SK-N-SH treated with all-trans-retinoic acid at 6 μM for 48 hours (cell line): ENCODE results near the gene CACNA2D3.
"Not testable (repeated sequence)": the region's sequence is repeated elsewhere in the genome, so short reads cannot be mapped to it uniquely, and the experiment has no call there.

ENCODE experiments used
- ATAC-seq: fragments of 200-7000 bp; cut with Tn5 transposase; 3 replicates; pipeline ENCODE4 v1.9.1; 2020; ENCODE audit warnings: mild to moderate bottlenecking, moderate library complexity
- ARNTL ChIP-seq: fragments of 450-650 bp; formaldehyde crosslinking; IDR thresholded peaks from 2 replicates; pipeline ENCODE4 v1.5.0; 2020; ENCODE audit warnings: low read depth, mild to moderate bottlenecking, moderate library complexity, borderline replicate concordance
- BACH2 ChIP-seq: fragments of 250-450 bp; sonication (Bioruptor Pico); IDR thresholded peaks from 2 replicates; pipeline ENCODE4 v1.9.0; 2021; ENCODE audit warnings: mild to moderate bottlenecking, borderline replicate concordance
- CREB5 ChIP-seq: fragments of 250-450 bp; sonication (Bioruptor Pico); IDR thresholded peaks from 2 replicates; pipeline ENCODE4 v1.5.1; 2020; ENCODE audit warnings: low read depth, mild to moderate bottlenecking, moderate library complexity
- CSDC2 ChIP-seq: fragments of 250-450 bp; sonication (Bioruptor Pico); IDR thresholded peaks from 2 replicates; pipeline ENCODE4 v1.5.0; 2020; ENCODE audit warnings: mild to moderate bottlenecking, moderate library complexity
- CSRNP3 ChIP-seq: fragments of 250-450 bp; sonication (Bioruptor Pico); IDR thresholded peaks from 2 replicates; pipeline ENCODE4 v1.5.1; 2021; ENCODE audit warnings: mild to moderate bottlenecking, moderate library complexity
- ESRRG ChIP-seq: fragments of 250-450 bp; sonication (Bioruptor Pico); IDR thresholded peaks from 2 replicates; pipeline ENCODE4 v1.6.1; 2021; ENCODE audit warnings: mild to moderate bottlenecking
- GLIS3 ChIP-seq: fragments of 250-450 bp; sonication (Bioruptor Pico); IDR thresholded peaks from 2 replicates; pipeline ENCODE4 v1.5.0; 2020; ENCODE audit warnings: mild to moderate bottlenecking, moderate library complexity
- ISL1 ChIP-seq: fragments of 250-450 bp; sonication (Bioruptor Pico); IDR thresholded peaks from 2 replicates; pipeline ENCODE4 v2.1.2; 2022; ENCODE audit warnings: mild to moderate bottlenecking, moderate library complexity
- PATZ1 ChIP-seq: fragments of 250-450 bp; sonication (Bioruptor Pico); IDR thresholded peaks from 2 replicates; pipeline ENCODE4 v1.8.0; 2020; ENCODE audit warnings: mild to moderate bottlenecking, moderate library complexity, borderline replicate concordance
- POU6F1 ChIP-seq: fragments of 250-450 bp; sonication (Bioruptor Pico); IDR thresholded peaks from 2 replicates; pipeline ENCODE4 v1.8.0; 2021; ENCODE audit warnings: low read depth, mild to moderate bottlenecking, moderate library complexity, borderline replicate concordance
- PPARA ChIP-seq: fragments of 250-450 bp; sonication (Bioruptor Pico); IDR thresholded peaks from 2 replicates; pipeline ENCODE4 v1.5.0; 2020; ENCODE audit warnings: mild to moderate bottlenecking, borderline replicate concordance
- RARB ChIP-seq: fragments of 250-450 bp; sonication (Bioruptor Pico); IDR thresholded peaks from 2 replicates; pipeline ENCODE4 v1.8.0; 2021; ENCODE audit warnings: mild to moderate bottlenecking, moderate library complexity
- SNAI2 ChIP-seq: fragments of 250-450 bp; sonication (Bioruptor Pico); IDR thresholded peaks from 2 replicates; pipeline ENCODE4 v1.5.0; 2020; ENCODE audit warnings: mild to moderate bottlenecking, moderate library complexity
- TCF4 ChIP-seq: fragments of 250-450 bp; sonication (Bioruptor Pico); IDR thresholded peaks from 2 replicates; pipeline ENCODE4 v1.8.0; 2021; ENCODE audit warnings: mild to moderate bottlenecking, moderate library complexity, borderline replicate concordance
- TOX ChIP-seq: fragments of 250-450 bp; sonication (Bioruptor Pico); IDR thresholded peaks from 2 replicates; pipeline ENCODE4 v1.8.0; 2021; ENCODE audit warnings: mild to moderate bottlenecking, moderate library complexity, borderline replicate concordance
- ZC3H10 ChIP-seq: fragments of 250-450 bp; sonication (Bioruptor Pico); IDR thresholded peaks from 2 replicates; pipeline ENCODE4 v1.5.1; 2021; ENCODE audit warnings: mild to moderate bottlenecking, moderate library complexity
- ZFP3 ChIP-seq: fragments of 250-450 bp; sonication (Bioruptor Pico); IDR thresholded peaks from 2 replicates; pipeline ENCODE4 v1.5.0; 2020; ENCODE audit warnings: mild to moderate bottlenecking, moderate library complexity
- ZFP30 ChIP-seq: fragments of 450-650 bp; formaldehyde crosslinking; IDR thresholded peaks from 2 replicates; pipeline ENCODE4 v1.5.0; 2022; ENCODE audit warnings: mild to moderate bottlenecking, moderate library complexity
- ZNF565 ChIP-seq: fragments of 450-650 bp; formaldehyde crosslinking; conservative IDR thresholded peaks from 2 replicates; pipeline ENCODE4 v1.5.0; 2020; ENCODE audit warnings: low read depth, mild to moderate bottlenecking, moderate library complexity
- ZNF70 ChIP-seq: fragments of 450-650 bp; formaldehyde crosslinking; IDR thresholded peaks from 2 replicates; pipeline ENCODE4 v1.5.0; 2020; ENCODE audit warnings: mild to moderate bottlenecking, moderate library complexity
- ZNF8 ChIP-seq: fragments of 450-650 bp; formaldehyde crosslinking; IDR thresholded peaks from 2 replicates; pipeline ENCODE4 v1.5.0; 2020; ENCODE audit warnings: mild to moderate bottlenecking, moderate library complexity
- TF ChIP-seq, protein P1 (sequence below): fragments of 250-450 bp; sonication (Bioruptor Pico); IDR thresholded peaks from 2 replicates; pipeline ENCODE4 v1.5.0; 2020; ENCODE audit warnings: mild to moderate bottlenecking, moderate library complexity

Gene CACNA2D3

GRCh38 chr3:55107187-55107586, 984.8 kb downstream of the CACNA2D3 start:
- ATAC-seq, result no peak
- TF ChIP-seq ZNF70 (CRISPR knock-in tag) (no peak), CSDC2 (CRISPR knock-in tag) (no peak), ESRRG (no peak), ISL1 (CRISPR knock-in tag) (no peak), ZNF8 (no peak), TOX (no peak), RARB (no peak)

DNA sequence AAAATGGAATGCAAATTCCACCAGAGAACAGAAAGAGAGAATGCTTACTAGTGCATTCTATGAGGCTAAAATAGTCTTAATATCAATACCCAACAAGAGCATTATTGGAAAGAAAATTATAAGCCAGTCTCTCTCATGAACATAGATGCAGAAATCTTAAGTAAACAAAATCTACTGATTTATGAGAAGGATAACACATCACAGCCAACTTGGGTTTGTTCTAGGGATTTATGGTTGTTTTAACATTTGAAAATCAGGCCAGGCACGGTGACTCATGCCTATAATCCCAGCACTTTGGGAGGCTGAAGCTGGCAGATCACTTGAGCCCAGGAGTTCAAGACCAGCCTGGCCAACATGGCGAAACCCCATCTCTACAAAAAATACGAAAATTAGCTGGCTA, 989.6 kb downstream of the CACNA2D3 start:
- TF ChIP-seq ISL1 (CRISPR knock-in tag), result 0 out of 2 replicates have a peak, but pooled peaks have one; percentile 6
- not testable (repeated sequence) for ATAC-seq

- TF ChIP-seq ARNTL (CRISPR knock-in tag) (no peak), CSDC2 (CRISPR knock-in tag) (no peak), BACH2 (CRISPR knock-in tag) (no peak), GLIS3 (CRISPR knock-in tag) (no peak), TOX (no peak), ZFP30 (CRISPR knock-in tag) (no peak), ESRRG (no peak), PATZ1 (CRISPR knock-in tag) (no peak), ZC3H10 (CRISPR knock-in tag) (no peak)
- no peak for ATAC-seq
Measured at GRCh38 chr3:55118451-55118850, 996.1 kb downstream of the CACNA2D3 start.

GRCh38 chr3:55119268-55119667, 996.9 kb downstream of the CACNA2D3 start:
- TF ChIP-seq, protein P1, sequence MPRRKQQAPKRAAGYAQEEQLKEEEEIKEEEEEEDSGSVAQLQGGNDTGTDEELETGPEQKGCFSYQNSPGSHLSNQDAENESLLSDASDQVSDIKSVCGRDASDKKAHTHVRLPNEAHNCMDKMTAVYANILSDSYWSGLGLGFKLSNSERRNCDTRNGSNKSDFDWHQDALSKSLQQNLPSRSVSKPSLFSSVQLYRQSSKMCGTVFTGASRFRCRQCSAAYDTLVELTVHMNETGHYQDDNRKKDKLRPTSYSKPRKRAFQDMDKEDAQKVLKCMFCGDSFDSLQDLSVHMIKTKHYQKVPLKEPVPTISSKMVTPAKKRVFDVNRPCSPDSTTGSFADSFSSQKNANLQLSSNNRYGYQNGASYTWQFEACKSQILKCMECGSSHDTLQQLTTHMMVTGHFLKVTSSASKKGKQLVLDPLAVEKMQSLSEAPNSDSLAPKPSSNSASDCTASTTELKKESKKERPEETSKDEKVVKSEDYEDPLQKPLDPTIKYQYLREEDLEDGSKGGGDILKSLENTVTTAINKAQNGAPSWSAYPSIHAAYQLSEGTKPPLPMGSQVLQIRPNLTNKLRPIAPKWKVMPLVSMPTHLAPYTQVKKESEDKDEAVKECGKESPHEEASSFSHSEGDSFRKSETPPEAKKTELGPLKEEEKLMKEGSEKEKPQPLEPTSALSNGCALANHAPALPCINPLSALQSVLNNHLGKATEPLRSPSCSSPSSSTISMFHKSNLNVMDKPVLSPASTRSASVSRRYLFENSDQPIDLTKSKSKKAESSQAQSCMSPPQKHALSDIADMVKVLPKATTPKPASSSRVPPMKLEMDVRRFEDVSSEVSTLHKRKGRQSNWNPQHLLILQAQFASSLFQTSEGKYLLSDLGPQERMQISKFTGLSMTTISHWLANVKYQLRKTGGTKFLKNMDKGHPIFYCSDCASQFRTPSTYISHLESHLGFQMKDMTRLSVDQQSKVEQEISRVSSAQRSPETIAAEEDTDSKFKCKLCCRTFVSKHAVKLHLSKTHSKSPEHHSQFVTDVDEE (CRISPR knock-in tag), result no peak
- TF ChIP-seq POU6F1 (CRISPR knock-in tag) (no peak), PATZ1 (CRISPR knock-in tag) (no peak), RARB (no peak), PPARA (no peak), ZFP30 (CRISPR knock-in tag) (no peak), ZC3H10 (CRISPR knock-in tag) (no peak), CREB5 (CRISPR knock-in tag) (no peak), GLIS3 (CRISPR knock-in tag) (no peak), ZNF8 (no peak), CSRNP3 (CRISPR knock-in tag) (no peak), TCF4 (CRISPR knock-in tag) (no peak), ZNF70 (CRISPR knock-in tag) (no peak), TOX (no peak), ZFP3 (CRISPR knock-in tag) (no peak), ZNF565 (no peak), ISL1 (CRISPR knock-in tag) (no peak), CSDC2 (CRISPR knock-in tag) (no peak), ESRRG (no peak), SNAI2 (CRISPR knock-in tag) (no peak)
- ATAC-seq, result no peak
